ENCODE measurements around the gene PRPS1. TPM values are rescaled to one million over a fixed set of nuclear protein-coding genes. Genes with fewer than 3 reads are reported as not detected.
"Not testable (repeated sequence)": the region's sequence is repeated elsewhere in the genome, so short reads cannot be mapped to it uniquely, and the experiment has no call there.

PRPS1 gene
- total RNA-seq, 3 donors from 2014 or later = 19.3 to 24.9 (median 20.8) TPM

GRCh38 chrX:107682256-107682655 lies 53.9 kb downstream of the PRPS1 start:
- no peak for DNase-seq (ENCODE audit: low spot score in 2 of 2)
- TF ChIP-seq POLR2A (IDR thresholded peaks at IDR 0.05) (no peak), POLR2AphosphoS5 (IDR thresholded peaks at IDR 0.05) (no peak), CTCF (IDR thresholded peaks at IDR 0.05) (no peak)
- peaks cover 0 to 38% of the 10 kb centered on the region in 2 donors for H3K27me3 ChIP-seq
- no peaks in the 10 kb centered on the region for H3K36me3 ChIP-seq
- H3K4me3 ChIP-seq = no peak overlapping the region
- intact Hi-C loops (cut with DNase I; ENCODE audit: low total_unique reads) = no loop called here
- H3K9me3 ChIP-seq = no peaks in the 10 kb centered on the region
- peak overlapping the region; percentile 54 to 87 for H3K27ac ChIP-seq
- peaks cover 3 to 11% of the 10 kb centered on the region in 2 donors for H3K4me1 ChIP-seq

GRCh38 chrX:107683124-107683895 lies 55.0 kb downstream of the PRPS1 start:
- DNase-seq (ENCODE audit: low spot score in 2 of 2) = peak in 1 of 2 donors; percentile 37
- Histone ChIP-seq H3K27me3 (peaks cover 0 to 35% of the 10 kb centered on the region in 2 donors), H3K4me3 (no peak overlapping the region), H3K4me1 (peaks cover 3 to 4% of the 10 kb centered on the region in 2 donors), H3K36me3 (no peaks in the 10 kb centered on the region), H3K27ac (peak overlapping the region; percentile 54 to 87), H3K9me3 (no peaks in the 10 kb centered on the region)
- intact Hi-C loops (cut with DNase I; ENCODE audit: low total_unique reads) = no loop called here
- TF ChIP-seq POLR2A (IDR thresholded peaks at IDR 0.05) (no peak), POLR2AphosphoS5 (IDR thresholded peaks at IDR 0.05) (peak; percentile 20 to 92 (median 73)), CTCF (IDR thresholded peaks at IDR 0.05) (no peak)

GRCh38 chrX:107683931-107684330 lies 55.6 kb downstream of the PRPS1 start:
- Histone ChIP-seq H3K9me3 (no peaks in the 10 kb centered on the region), H3K27me3 (peaks cover 0 to 31% of the 10 kb centered on the region in 2 donors), H3K27ac (peak overlapping the region; percentile 53 to 87), H3K36me3 (no peaks in the 10 kb centered on the region), H3K4me1 (peaks cover 3 to 4% of the 10 kb centered on the region in 2 donors), H3K4me3 (no peak overlapping the region)
- intact Hi-C loops (cut with DNase I; ENCODE audit: low total_unique reads) = no loop called here
- DNase-seq (ENCODE audit: low spot score in 2 of 2) = no peak
- TF ChIP-seq CTCF (IDR thresholded peaks at IDR 0.05) (no peak), POLR2AphosphoS5 (IDR thresholded peaks at IDR 0.05) (no peak), POLR2A (IDR thresholded peaks at IDR 0.05) (no peak)

GRCh38 chrX:107684956-107685385 lies 56.7 kb downstream of the PRPS1 start:
- H3K4me1 ChIP-seq = peaks cover 3 to 4% of the 10 kb centered on the region in 2 donors
- DNase-seq (ENCODE audit: low spot score in 2 of 2) = peak; percentile 66 to 91
- intact Hi-C loops (cut with DNase I; ENCODE audit: low total_unique reads) = no loop called here

GRCh38 chrX:107685586-107685985 lies 57.3 kb downstream of the PRPS1 start:
- Histone ChIP-seq H3K27me3 (peaks cover 0 to 37% of the 10 kb centered on the region in 2 donors), H3K27ac (peak overlapping the region; percentile 15 to 55)
- intact Hi-C loops (cut with DNase I; ENCODE audit: low total_unique reads); H3K4me1 ChIP-seq; DNase-seq (ENCODE audit: low spot score in 2 of 2); H3K4me3 ChIP-seq; H3K9me3 ChIP-seq; H3K36me3 ChIP-seq: not testable (repeated sequence)

More at GRCh38 chrX:107684956-107685385, 56.7 kb downstream of the PRPS1 start:
- no peaks in the 10 kb centered on the region for H3K36me3 ChIP-seq
- H3K27me3 ChIP-seq = peaks cover 0 to 31% of the 10 kb centered on the region in 2 donors
- peak overlapping the region; percentile 55 to 87 for H3K27ac ChIP-seq
- H3K9me3 ChIP-seq = no peaks in the 10 kb centered on the region
- TF ChIP-seq POLR2AphosphoS5 (IDR thresholded peaks at IDR 0.05) (peak in 1 of 3 donors; percentile 43), CTCF (IDR thresholded peaks at IDR 0.05) (no peak), POLR2A (IDR thresholded peaks at IDR 0.05) (no peak)
- H3K4me3 ChIP-seq = no peak overlapping the region

Measured in breast epithelium (tissue), 4 donors.